Gastrocnemius medialis (tissue), 4 donors: ENCODE measurements around the gene IMP3.

ENCODE experiments used
- POLR2A ChIP-seq, 2 donors: fragments of 450-650 bp; IDR thresholded peaks; one replicate each; pipeline ENCODE4 v1.6.1; 2017; ENCODE audit warnings: antibody characterized with exemption in 2 of 2, mild to moderate bottlenecking in 2 of 2, moderate library complexity in 2 of 2
- TF ChIP-seq, protein P1 (sequence below), 5 experiments: fragments of 450-650 bp in 3 of 5; fragments of 200-600 bp in 2 of 5; sonication (generic) in 2 of 5; IDR thresholded peaks in 4 of 5; conservative IDR thresholded peaks in 1 of 5; 1 replicate in 4 of 5; 2 replicates in 1 of 5; pipeline ENCODE4 v1.5.1; 2016 to 2019; ENCODE audit warnings: antibody characterized with exemption in 5 of 5, mild to moderate bottlenecking in 3 of 5, moderate library complexity in 3 of 5

DNA sequence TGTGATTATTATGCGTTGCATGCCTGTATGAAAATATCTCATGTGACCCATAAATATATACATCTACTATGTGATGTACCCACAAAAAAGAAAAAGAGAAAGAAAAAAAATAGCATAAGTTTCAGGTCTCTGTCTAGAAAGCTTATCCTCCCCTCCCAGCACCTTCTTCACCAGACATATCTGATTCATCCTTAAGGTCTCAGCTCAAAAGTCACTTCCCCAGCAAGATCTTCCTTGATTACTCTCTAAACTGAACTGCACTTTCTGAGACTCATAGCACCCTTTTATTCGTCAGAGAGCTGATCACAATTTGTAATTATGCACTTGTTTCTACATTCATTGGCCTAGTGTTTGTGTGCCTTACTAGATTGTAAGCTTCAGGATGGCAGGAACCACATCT is 49.8 kb downstream of the IMP3 start:
- TF ChIP-seq, protein P1, sequence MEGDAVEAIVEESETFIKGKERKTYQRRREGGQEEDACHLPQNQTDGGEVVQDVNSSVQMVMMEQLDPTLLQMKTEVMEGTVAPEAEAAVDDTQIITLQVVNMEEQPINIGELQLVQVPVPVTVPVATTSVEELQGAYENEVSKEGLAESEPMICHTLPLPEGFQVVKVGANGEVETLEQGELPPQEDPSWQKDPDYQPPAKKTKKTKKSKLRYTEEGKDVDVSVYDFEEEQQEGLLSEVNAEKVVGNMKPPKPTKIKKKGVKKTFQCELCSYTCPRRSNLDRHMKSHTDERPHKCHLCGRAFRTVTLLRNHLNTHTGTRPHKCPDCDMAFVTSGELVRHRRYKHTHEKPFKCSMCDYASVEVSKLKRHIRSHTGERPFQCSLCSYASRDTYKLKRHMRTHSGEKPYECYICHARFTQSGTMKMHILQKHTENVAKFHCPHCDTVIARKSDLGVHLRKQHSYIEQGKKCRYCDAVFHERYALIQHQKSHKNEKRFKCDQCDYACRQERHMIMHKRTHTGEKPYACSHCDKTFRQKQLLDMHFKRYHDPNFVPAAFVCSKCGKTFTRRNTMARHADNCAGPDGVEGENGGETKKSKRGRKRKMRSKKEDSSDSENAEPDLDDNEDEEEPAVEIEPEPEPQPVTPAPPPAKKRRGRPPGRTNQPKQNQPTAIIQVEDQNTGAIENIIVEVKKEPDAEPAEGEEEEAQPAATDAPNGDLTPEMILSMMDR (IDR thresholded peaks at IDR 0.05 in 4 of 5, conservative IDR thresholded peaks at IDR 0.05 in 1 of 5), result no peak
- no peak for TF ChIP-seq POLR2A (IDR thresholded peaks at IDR 0.05)
